ENCODE results near the gene HAPSTR1.
A peak's percentile ranks its signal among the peaks of the same experiment; 100 is the strongest.

HAPSTR1 gene

GRCh38 chr16:9097266-9098219, 6.1 kb downstream of the HAPSTR1 start:
- no peak for DNase-seq

- DNase-seq: no peak
Measured at GRCh38 chr16:9098377-9099090, 7.1 kb downstream of the HAPSTR1 start.

- no peak for DNase-seq
Measured at GRCh38 chr16:9099131-9099625, 7.7 kb downstream of the HAPSTR1 start.

- no peak for DNase-seq
Measured at GRCh38 chr16:9102379-9102778, 10.9 kb downstream of the HAPSTR1 start.

- no peak for DNase-seq
Measured at GRCh38 chr16:9102943-9103342, 11.5 kb downstream of the HAPSTR1 start.

GRCh38 chr16:9103546-9103945, 12.1 kb downstream of the HAPSTR1 start:
- DNase-seq: no peak

GRCh38 chr16:9105189-9105588, 13.7 kb downstream of the HAPSTR1 start:
- no peak for DNase-seq

- DNase-seq: no peak
Measured at GRCh38 chr16:9107025-9107970, 15.9 kb downstream of the HAPSTR1 start.

GRCh38 chr16:9109255-9109654, 17.8 kb downstream of the HAPSTR1 start:
- no peak for DNase-seq

GRCh38 chr16:9112166-9112843, 20.9 kb downstream of the HAPSTR1 start:
- no peak for DNase-seq

GRCh38 chr16:9112844-9113186, 21.4 kb downstream of the HAPSTR1 start:
- no peak for DNase-seq

GRCh38 chr16:9113707-9114106, 22.3 kb downstream of the HAPSTR1 start:
- DNase-seq: no peak

- DNase-seq: no peak
Measured at GRCh38 chr16:9114112-9114511, 22.7 kb downstream of the HAPSTR1 start.

- DNase-seq: no peak
Measured at GRCh38 chr16:9114842-9115241, 23.4 kb downstream of the HAPSTR1 start.

GRCh38 chr16:9115277-9115676, 23.8 kb downstream of the HAPSTR1 start:
- no peak for DNase-seq

GRCh38 chr16:9116141-9116540, 24.7 kb downstream of the HAPSTR1 start:
- no peak for DNase-seq

GRCh38 chr16:9118170-9118569, 26.7 kb downstream of the HAPSTR1 start:
- DNase-seq: no peak

- no peak for DNase-seq
Measured at GRCh38 chr16:9119795-9120194, 28.4 kb downstream of the HAPSTR1 start.

GRCh38 chr16:9122342-9122741, 30.9 kb downstream of the HAPSTR1 start:
- no peak for DNase-seq

GRCh38 chr16:9122969-9123368, 31.5 kb downstream of the HAPSTR1 start:
- DNase-seq: no peak

- DNase-seq: no peak
Measured at GRCh38 chr16:9123401-9123800, 32.0 kb downstream of the HAPSTR1 start.

GRCh38 chr16:9123871-9124270, 32.4 kb downstream of the HAPSTR1 start:
- peak; percentile 14 for DNase-seq

All from stimulated activated CD4-positive, alpha-beta T cell treated with anti-CD3 and anti-CD28 coated beads, Interleukin-4, amount 100 ng/mL, for 24 hours (primary cell).